Measurements from ENCODE around the gene OTOGL.

Gene OTOGL

DNA sequence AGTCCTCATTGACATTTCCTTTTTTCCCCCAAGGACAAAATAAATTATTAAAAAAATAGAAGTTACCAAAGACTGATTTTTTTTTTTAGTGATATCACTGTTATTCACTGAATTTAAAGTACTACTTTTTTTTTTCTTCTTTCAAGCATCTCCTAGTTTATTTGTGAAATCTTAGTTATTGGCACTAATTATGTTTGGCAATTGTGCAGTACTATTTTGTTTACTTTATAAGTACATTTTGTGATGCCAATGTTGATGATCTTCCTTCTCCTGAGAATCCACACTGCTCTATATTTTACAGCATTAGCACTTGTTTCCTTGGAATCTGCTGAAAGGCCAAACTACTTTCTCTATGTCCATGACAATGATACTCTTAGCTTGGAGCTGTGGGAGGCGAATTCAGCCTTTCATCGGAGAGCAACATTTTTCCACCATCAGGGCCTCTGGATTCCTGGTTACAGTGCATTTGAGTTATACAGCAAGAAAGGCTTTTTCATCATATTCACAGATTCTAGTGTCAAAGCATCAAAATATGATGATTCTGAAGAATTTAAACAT lies 220.9 kb downstream of the OTOGL start:
- no peak for TF ChIP-seq MYC (IDR thresholded peaks at IDR 0.05; ENCODE audit: low read depth, low read length)
- TF ChIP-seq, protein P1, sequence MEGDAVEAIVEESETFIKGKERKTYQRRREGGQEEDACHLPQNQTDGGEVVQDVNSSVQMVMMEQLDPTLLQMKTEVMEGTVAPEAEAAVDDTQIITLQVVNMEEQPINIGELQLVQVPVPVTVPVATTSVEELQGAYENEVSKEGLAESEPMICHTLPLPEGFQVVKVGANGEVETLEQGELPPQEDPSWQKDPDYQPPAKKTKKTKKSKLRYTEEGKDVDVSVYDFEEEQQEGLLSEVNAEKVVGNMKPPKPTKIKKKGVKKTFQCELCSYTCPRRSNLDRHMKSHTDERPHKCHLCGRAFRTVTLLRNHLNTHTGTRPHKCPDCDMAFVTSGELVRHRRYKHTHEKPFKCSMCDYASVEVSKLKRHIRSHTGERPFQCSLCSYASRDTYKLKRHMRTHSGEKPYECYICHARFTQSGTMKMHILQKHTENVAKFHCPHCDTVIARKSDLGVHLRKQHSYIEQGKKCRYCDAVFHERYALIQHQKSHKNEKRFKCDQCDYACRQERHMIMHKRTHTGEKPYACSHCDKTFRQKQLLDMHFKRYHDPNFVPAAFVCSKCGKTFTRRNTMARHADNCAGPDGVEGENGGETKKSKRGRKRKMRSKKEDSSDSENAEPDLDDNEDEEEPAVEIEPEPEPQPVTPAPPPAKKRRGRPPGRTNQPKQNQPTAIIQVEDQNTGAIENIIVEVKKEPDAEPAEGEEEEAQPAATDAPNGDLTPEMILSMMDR (IDR thresholded peaks at IDR 0.05; ENCODE audit: low read depth, low read length): no peak
- TF ChIP-seq, protein P2, sequence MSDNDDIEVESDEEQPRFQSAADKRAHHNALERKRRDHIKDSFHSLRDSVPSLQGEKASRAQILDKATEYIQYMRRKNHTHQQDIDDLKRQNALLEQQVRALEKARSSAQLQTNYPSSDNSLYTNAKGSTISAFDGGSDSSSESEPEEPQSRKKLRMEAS (IDR thresholded peaks at IDR 0.05; ENCODE audit: low read depth, low read length): no peak
- TF ChIP-seq POLR2A (IDR thresholded peaks at IDR 0.05; ENCODE audit: extremely low read depth, insufficient read length): no peak
- H3K4me3 ChIP-seq (ENCODE audit: low read depth, low read length): no peak overlapping the region
- no peak for DNase-seq (ENCODE audit: low read depth)

DNA sequence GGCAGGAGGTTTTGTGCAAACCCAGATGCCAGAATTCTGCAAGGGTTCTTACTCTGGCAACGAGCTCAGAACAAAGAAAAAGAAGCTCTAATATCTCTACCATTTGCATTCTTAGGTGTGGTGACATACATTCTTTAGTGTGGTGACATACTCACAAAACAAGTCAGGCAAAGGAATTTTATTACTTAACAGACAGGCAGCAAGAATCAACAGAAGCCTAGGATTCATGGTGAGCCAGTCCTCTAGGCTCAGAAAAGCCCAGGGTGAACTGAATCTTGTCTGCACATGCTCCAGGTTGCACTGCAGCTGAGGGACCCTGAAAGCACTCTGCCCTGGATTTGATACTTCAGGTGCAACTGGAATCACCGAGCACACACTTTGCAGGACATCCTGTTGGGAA lies 222.3 kb downstream of the OTOGL start:
- no peak for DNase-seq (ENCODE audit: low read depth)
- TF ChIP-seq POLR2A (IDR thresholded peaks at IDR 0.05; ENCODE audit: extremely low read depth, insufficient read length) (no peak), MYC (IDR thresholded peaks at IDR 0.05; ENCODE audit: low read depth, low read length) (no peak)
- TF ChIP-seq, protein P2 (IDR thresholded peaks at IDR 0.05; ENCODE audit: low read depth, low read length): no peak
- TF ChIP-seq, protein P1 (IDR thresholded peaks at IDR 0.05; ENCODE audit: low read depth, low read length): no peak
- H3K4me3 ChIP-seq (ENCODE audit: low read depth, low read length): no peak overlapping the region

DNA sequence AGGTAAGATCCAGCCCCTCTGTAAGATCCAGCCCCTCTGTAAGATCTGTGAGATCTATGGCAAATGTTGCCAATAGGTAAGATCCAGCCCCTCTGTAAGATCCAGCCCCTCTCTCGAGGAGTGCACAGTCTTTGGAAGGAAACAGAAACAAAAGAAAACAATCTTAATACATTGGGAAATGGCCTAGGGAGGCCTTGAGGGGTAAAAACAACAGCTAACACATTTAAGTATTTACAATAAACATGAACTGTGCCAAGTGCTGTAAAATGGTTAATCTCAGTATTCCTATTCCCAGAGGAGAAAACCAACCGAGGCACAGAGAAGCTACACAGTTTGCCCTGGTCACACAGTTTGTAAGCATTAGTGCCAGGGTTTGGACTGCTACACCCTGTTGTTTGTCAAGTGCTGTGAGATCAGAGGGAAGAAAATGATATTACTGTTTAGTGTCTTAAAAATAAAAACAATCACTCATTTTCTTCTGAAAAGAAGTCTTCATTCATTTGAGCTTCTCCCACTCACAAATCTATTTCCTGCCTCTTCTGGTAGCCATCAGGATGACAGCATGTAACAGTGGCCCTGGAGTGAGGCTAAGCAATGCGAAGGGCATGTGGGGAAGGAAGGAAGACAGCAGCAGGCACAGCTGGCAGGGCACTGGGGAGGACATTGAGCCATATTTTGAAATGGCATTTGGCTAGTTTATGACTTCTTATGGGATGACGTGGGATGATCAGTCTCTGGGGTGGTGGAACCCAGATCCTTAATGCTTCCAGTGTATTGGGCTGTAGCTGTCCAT lies 226.0 kb downstream of the OTOGL start:
- no peak for TF ChIP-seq POLR2A (IDR thresholded peaks at IDR 0.05; ENCODE audit: extremely low read depth, insufficient read length)
- TF ChIP-seq, protein P1 (IDR thresholded peaks at IDR 0.05; ENCODE audit: low read depth, low read length): no peak
- no peak for TF ChIP-seq MYC (IDR thresholded peaks at IDR 0.05; ENCODE audit: low read depth, low read length)
- TF ChIP-seq, protein P2 (IDR thresholded peaks at IDR 0.05; ENCODE audit: low read depth, low read length): no peak
- no peak for DNase-seq (ENCODE audit: low read depth)
- H3K4me3 ChIP-seq (ENCODE audit: low read depth, low read length): no peak overlapping the region

DNA sequence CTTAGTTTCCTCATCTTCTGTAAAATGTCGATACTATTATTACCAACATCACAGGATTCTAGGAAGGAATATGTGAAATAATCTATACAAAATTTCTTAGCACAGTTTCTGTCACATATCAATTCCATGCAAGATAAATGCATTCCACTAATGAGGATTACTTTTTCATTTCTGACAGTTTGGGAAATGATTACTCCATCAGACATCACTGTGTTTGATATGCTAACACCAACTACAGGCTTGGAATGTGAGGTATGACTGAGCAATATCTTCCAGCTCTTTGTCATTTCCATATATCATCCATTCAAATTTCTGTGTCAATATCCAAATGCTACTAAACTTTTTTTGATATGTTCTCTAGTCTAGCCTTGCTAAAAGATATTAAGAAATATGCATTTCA lies 233.5 kb downstream of the OTOGL start:
- H3K4me3 ChIP-seq (ENCODE audit: low read depth, low read length): no peak overlapping the region
- TF ChIP-seq, protein P1 (IDR thresholded peaks at IDR 0.05; ENCODE audit: low read depth, low read length): no peak
- TF ChIP-seq, protein P2 (IDR thresholded peaks at IDR 0.05; ENCODE audit: low read depth, low read length): no peak
- TF ChIP-seq POLR2A (IDR thresholded peaks at IDR 0.05; ENCODE audit: extremely low read depth, insufficient read length) (no peak), MYC (IDR thresholded peaks at IDR 0.05; ENCODE audit: low read depth, low read length) (no peak)
- no peak for DNase-seq (ENCODE audit: low read depth)

DNA sequence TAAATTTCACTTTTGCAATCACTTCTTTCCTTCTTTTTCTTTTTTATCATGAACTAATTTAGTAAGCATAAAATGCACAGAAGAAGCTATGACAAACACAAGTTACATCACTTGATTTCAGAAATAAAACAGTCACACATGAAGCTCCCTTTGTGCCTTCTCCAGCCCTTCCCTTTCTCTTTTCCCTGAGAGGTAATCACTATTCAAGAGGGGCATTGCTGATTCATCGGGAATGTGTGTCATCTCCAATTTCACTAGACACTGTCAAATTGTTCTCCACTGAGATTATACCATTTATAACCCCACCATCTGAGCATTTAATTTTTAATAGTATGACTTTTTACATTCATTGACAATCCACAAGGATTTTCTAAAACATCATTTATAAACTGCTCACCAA lies 253.1 kb downstream of the OTOGL start:
- TF ChIP-seq, protein P1 (IDR thresholded peaks at IDR 0.05; ENCODE audit: low read depth, low read length): no peak
- no peak for TF ChIP-seq MYC (IDR thresholded peaks at IDR 0.05; ENCODE audit: low read depth, low read length)
- TF ChIP-seq, protein P2 (IDR thresholded peaks at IDR 0.05; ENCODE audit: low read depth, low read length): no peak
- no peak for TF ChIP-seq POLR2A (IDR thresholded peaks at IDR 0.05; ENCODE audit: extremely low read depth, insufficient read length)
- no peak for DNase-seq (ENCODE audit: low read depth)
- H3K4me3 ChIP-seq (ENCODE audit: low read depth, low read length): no peak overlapping the region
